ENCODE data around the gene GUCY1A2.
"Not testable (repeated sequence)": the region's sequence is repeated elsewhere in the genome, so short reads cannot be mapped to it uniquely, and the experiment has no call there.

The GUCY1A2 gene

GRCh38 chr11:106787454-106787853, 230.8 kb downstream of the GUCY1A2 start:
- DNase-seq = no peak
- ATAC-seq = no peak
- no peaks in the 10 kb centered on the region for H3K4me1 Mint-ChIP-seq
- H3K27me3 Mint-ChIP-seq = no peaks in the 10 kb centered on the region
- no peak overlapping the region for H3K27ac Mint-ChIP-seq
- peaks cover 20 to 24% of the 10 kb centered on the region in 2 donors for H3K9me3 Mint-ChIP-seq
- H3K4me3 Mint-ChIP-seq = no peak overlapping the region

- Mint-ChIP-seq H3K4me3 (no peak overlapping the region), H3K9me3 (peaks cover 24 to 28% of the 10 kb centered on the region in 2 donors), H3K27ac (no peak overlapping the region), H3K27me3 (no peaks in the 10 kb centered on the region), H3K4me1 (no peaks in the 10 kb centered on the region)
- ATAC-seq (no peak), DNase-seq (no peak)
These were observed 232.2 kb downstream of the GUCY1A2 start for GRCh38 chr11:106785913-106786650.

- not testable (repeated sequence) for H3K4me3 Mint-ChIP-seq, H3K27me3 Mint-ChIP-seq, DNase-seq, ATAC-seq, H3K27ac Mint-ChIP-seq, H3K4me1 Mint-ChIP-seq
- H3K9me3 Mint-ChIP-seq = peaks cover 13 to 14% of the 10 kb centered on the region in 2 donors
These were observed 241.0 kb downstream of the GUCY1A2 start for GRCh38 chr11:106777302-106777701.

- Mint-ChIP-seq H3K27me3 (no peaks in the 10 kb centered on the region), H3K4me1 (no peaks in the 10 kb centered on the region), H3K27ac (no peak overlapping the region), H3K4me3 (no peak overlapping the region), H3K9me3 (peaks cover 0 to 10% of the 10 kb centered on the region in 2 donors)
- ATAC-seq (no peak), DNase-seq (no peak)
These were observed 247.7 kb downstream of the GUCY1A2 start for GRCh38 chr11:106770489-106771085.

GRCh38 chr11:106765469-106766258, 252.6 kb downstream of the GUCY1A2 start:
- DNase-seq = no peak
- no peak for ATAC-seq
- no peaks in the 10 kb centered on the region for H3K27me3 Mint-ChIP-seq
- no peak overlapping the region for H3K27ac Mint-ChIP-seq
- H3K4me3 Mint-ChIP-seq = no peak overlapping the region
- H3K4me1 Mint-ChIP-seq = no peaks in the 10 kb centered on the region
- H3K9me3 Mint-ChIP-seq = peaks cover 0 to 7% of the 10 kb centered on the region in 2 donors

- Mint-ChIP-seq H3K4me3 (no peak overlapping the region), H3K4me1 (no peaks in the 10 kb centered on the region), H3K27ac (no peak overlapping the region), H3K27me3 (no peaks in the 10 kb centered on the region), H3K9me3 (peaks cover 0 to 7% of the 10 kb centered on the region in 2 donors)
- DNase-seq (no peak), ATAC-seq (no peak)
These were observed 254.8 kb downstream of the GUCY1A2 start for GRCh38 chr11:106763501-106763900.

- Mint-ChIP-seq H3K27me3 (no peaks in the 10 kb centered on the region), H3K27ac (no peak overlapping the region), H3K4me1 (no peaks in the 10 kb centered on the region), H3K4me3 (no peak overlapping the region), H3K9me3 (peaks cover 4 to 14% of the 10 kb centered on the region in 2 donors)
- DNase-seq (no peak), ATAC-seq (no peak)
These were observed 256.5 kb downstream of the GUCY1A2 start for GRCh38 chr11:106761745-106762144.

- H3K27me3 Mint-ChIP-seq = no peaks in the 10 kb centered on the region
- H3K27ac Mint-ChIP-seq = no peak overlapping the region
- H3K4me1 Mint-ChIP-seq = no peaks in the 10 kb centered on the region
- no peak for ATAC-seq
- no peak for DNase-seq
- H3K9me3 Mint-ChIP-seq = peaks cover 9 to 16% of the 10 kb centered on the region in 2 donors
- H3K4me3 Mint-ChIP-seq = no peak overlapping the region
These were observed 257.0 kb downstream of the GUCY1A2 start for GRCh38 chr11:106761240-106761639.

GRCh38 chr11:106748059-106748458, 270.2 kb downstream of the GUCY1A2 start:
- Mint-ChIP-seq H3K4me3 (no peak overlapping the region), H3K9me3 (no peaks in the 10 kb centered on the region), H3K4me1 (no peaks in the 10 kb centered on the region), H3K27me3 (no peaks in the 10 kb centered on the region), H3K27ac (no peak overlapping the region)
- DNase-seq (no peak), ATAC-seq (no peak)

- H3K4me3 Mint-ChIP-seq = no peak overlapping the region
- no peak overlapping the region for H3K27ac Mint-ChIP-seq
- DNase-seq (no peak), ATAC-seq (no peak)
- peaks cover 0 to 7% of the 10 kb centered on the region in 2 donors for H3K9me3 Mint-ChIP-seq
- no peaks in the 10 kb centered on the region for H3K4me1 Mint-ChIP-seq
- no peaks in the 10 kb centered on the region for H3K27me3 Mint-ChIP-seq
These were observed 272.3 kb downstream of the GUCY1A2 start for GRCh38 chr11:106745941-106746340.

GRCh38 chr11:106733635-106734034, 284.6 kb downstream of the GUCY1A2 start:
- H3K9me3 Mint-ChIP-seq = peaks cover 4 to 9% of the 10 kb centered on the region in 2 donors
- DNase-seq (no peak), ATAC-seq (no peak)
- H3K4me1 Mint-ChIP-seq = no peaks in the 10 kb centered on the region
- no peak overlapping the region for H3K27ac Mint-ChIP-seq
- H3K27me3 Mint-ChIP-seq = no peaks in the 10 kb centered on the region
- H3K4me3 Mint-ChIP-seq = no peak overlapping the region

- no peaks in the 10 kb centered on the region for H3K4me1 Mint-ChIP-seq
- DNase-seq = no peak
- peaks cover 0 to 5% of the 10 kb centered on the region in 2 donors for H3K9me3 Mint-ChIP-seq
- H3K27me3 Mint-ChIP-seq = no peaks in the 10 kb centered on the region
- H3K27ac Mint-ChIP-seq = no peak overlapping the region
- no peak overlapping the region for H3K4me3 Mint-ChIP-seq
- no peak for ATAC-seq
These were observed 289.4 kb downstream of the GUCY1A2 start for GRCh38 chr11:106728859-106729258.

- no peaks in the 10 kb centered on the region for H3K27me3 Mint-ChIP-seq
- no peaks in the 10 kb centered on the region for H3K4me1 Mint-ChIP-seq
- peaks cover 0 to 5% of the 10 kb centered on the region in 2 donors for H3K9me3 Mint-ChIP-seq
- DNase-seq (no peak), ATAC-seq (no peak)
- H3K4me3 Mint-ChIP-seq = no peak overlapping the region
- H3K27ac Mint-ChIP-seq = no peak overlapping the region
These were observed 289.9 kb downstream of the GUCY1A2 start for GRCh38 chr11:106728379-106728778.

GRCh38 chr11:106727256-106727655, 291.0 kb downstream of the GUCY1A2 start:
- ATAC-seq = no peak
- H3K9me3 Mint-ChIP-seq = peaks cover 0 to 5% of the 10 kb centered on the region in 2 donors
- H3K27ac Mint-ChIP-seq = no peak overlapping the region
- H3K27me3 Mint-ChIP-seq = no peaks in the 10 kb centered on the region
- H3K4me3 Mint-ChIP-seq = no peak overlapping the region
- DNase-seq = no peak
- H3K4me1 Mint-ChIP-seq = no peaks in the 10 kb centered on the region

GRCh38 chr11:106724293-106724892, 293.9 kb downstream of the GUCY1A2 start:
- Mint-ChIP-seq H3K4me1 (no peaks in the 10 kb centered on the region), H3K9me3 (no peaks in the 10 kb centered on the region), H3K27ac (peak overlapping the region in 1 of 2 donors; percentile 6), H3K27me3 (no peaks in the 10 kb centered on the region), H3K4me3 (no peak overlapping the region)
- no peak for ATAC-seq
- DNase-seq = no peak

Measured in stimulated activated naive CD8-positive, alpha-beta T cell treated with anti-CD3 and anti-CD28 coated beads, Interleukin-15, amount 100 ng/mL, for 72 hours (primary cell).